ENCODE measurements around the gene SSR1.
"Not testable (repeated sequence)": the region's sequence is repeated elsewhere in the genome, so short reads cannot be mapped to it uniquely, and the experiment has no call there.

DNA sequence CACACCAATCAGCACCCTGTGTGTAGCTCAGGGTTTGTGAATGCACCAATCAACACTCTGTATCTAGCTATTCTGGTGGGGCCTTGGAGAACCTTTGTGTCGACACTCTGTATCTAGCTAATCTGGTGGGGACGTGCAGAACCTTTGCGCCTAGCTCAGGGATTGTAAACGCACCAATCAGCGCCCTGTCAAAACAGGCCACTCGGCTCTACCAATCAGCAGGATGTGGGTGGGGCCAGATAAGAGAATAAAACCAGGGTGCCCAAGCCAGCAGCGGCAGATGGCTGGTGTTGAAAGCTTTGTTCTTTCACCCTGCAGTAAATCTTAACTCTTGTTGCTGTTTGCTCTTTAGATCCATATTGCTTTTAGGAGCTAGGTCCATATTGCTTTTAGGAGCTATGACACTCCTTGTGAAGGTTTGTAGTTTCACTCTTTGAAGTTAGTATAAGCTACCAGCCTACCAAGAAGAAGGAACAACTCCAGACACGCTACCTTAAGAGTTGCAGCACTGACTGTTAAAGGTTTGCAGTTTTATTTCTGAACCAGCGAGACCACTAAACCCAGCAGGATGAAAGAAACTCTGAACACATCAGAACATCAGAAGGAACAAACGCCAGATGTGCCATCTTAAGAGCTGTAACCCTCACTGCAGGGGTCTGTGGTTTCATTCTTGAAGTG lies 31.9 kb upstream of the SSR1 start:
- TF ChIP-seq, protein P1, sequence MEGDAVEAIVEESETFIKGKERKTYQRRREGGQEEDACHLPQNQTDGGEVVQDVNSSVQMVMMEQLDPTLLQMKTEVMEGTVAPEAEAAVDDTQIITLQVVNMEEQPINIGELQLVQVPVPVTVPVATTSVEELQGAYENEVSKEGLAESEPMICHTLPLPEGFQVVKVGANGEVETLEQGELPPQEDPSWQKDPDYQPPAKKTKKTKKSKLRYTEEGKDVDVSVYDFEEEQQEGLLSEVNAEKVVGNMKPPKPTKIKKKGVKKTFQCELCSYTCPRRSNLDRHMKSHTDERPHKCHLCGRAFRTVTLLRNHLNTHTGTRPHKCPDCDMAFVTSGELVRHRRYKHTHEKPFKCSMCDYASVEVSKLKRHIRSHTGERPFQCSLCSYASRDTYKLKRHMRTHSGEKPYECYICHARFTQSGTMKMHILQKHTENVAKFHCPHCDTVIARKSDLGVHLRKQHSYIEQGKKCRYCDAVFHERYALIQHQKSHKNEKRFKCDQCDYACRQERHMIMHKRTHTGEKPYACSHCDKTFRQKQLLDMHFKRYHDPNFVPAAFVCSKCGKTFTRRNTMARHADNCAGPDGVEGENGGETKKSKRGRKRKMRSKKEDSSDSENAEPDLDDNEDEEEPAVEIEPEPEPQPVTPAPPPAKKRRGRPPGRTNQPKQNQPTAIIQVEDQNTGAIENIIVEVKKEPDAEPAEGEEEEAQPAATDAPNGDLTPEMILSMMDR (conservative IDR thresholded peaks at IDR 0.05 in 1 of 2, IDR thresholded peaks at IDR 0.05 in 1 of 2; ENCODE audit: low read depth in 1 of 2, low read length in 2 of 2): not testable (repeated sequence)
- TF ChIP-seq EZH2 (IDR thresholded peaks at IDR 0.05; ENCODE audit: low read length, missing control alignments): not testable (repeated sequence)
